Measurements from ENCODE around the gene RUFY2.
"Not testable (repeated sequence)": the region's sequence is repeated elsewhere in the genome, so short reads cannot be mapped to it uniquely, and the experiment has no call there.

The RUFY2 gene, protein sequence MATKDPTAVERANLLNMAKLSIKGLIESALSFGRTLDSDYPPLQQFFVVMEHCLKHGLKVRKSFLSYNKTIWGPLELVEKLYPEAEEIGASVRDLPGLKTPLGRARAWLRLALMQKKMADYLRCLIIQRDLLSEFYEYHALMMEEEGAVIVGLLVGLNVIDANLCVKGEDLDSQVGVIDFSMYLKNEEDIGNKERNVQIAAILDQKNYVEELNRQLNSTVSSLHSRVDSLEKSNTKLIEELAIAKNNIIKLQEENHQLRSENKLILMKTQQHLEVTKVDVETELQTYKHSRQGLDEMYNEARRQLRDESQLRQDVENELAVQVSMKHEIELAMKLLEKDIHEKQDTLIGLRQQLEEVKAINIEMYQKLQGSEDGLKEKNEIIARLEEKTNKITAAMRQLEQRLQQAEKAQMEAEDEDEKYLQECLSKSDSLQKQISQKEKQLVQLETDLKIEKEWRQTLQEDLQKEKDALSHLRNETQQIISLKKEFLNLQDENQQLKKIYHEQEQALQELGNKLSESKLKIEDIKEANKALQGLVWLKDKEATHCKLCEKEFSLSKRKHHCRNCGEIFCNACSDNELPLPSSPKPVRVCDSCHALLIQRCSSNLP

DNA sequence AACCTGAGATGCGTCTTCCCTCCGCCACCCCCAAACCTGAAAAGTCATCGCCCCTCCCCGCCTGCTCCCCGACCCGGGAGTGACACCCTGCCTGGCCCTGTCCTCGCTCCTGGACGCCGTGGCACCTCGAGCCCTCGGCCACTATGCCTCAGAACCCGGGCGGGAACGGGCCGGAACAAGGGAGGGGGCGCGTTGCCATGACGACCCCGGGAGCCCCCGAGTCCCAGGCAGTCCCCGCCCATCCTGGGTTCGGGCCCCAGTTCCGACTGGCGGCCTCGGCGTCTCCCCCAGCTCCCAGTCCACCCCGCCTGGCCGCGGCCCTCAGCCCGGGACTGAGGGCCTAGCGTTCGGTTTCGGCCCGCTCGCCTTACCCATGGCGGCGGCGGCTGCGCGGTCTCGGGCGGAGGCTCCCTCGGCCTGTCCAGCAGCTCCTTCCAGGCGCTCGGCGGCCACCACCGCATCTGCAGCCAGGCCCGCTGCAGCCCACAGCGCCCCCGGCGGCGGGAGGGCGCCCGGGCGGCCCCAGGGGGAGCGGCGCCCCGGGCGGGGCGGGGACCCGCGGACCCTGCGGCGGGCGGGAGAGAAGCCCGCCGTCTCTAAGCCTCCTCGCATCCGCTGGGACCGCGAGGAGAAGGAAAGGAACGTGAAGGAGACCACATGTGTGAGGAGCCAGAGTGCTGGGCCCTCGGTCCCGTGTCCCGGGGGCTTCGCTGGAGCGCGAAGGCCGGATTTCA, at the start of gene RUFY2:
Gene RUFY2, minus strand, starts transcription at position 463 of the 734 bp plus-strand sequence. Its CDS starts 88 bp downstream, at position 375.
- peak; percentile 95 for DNase-seq

DNA sequence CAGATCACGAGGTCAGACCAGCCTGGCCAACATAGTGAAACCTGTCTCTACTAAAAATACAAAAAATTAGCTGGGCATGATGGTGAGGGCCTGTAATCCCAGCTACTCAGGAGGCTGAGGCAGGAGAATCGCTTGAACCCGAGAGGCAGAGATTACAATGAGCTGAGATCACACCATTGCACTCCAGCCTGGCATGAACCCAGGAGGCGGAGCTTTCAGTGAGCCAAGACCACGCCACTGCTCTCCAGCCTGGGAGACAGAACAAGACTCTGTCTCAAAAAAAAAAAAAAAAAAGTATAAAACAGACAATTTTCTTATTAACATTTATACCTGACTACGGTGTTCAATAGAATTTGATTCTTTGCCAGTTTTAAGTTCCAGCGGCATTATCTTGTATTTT, 42.6 kb upstream of the RUFY2 start:
- DNase-seq = not testable (repeated sequence)

DNA sequence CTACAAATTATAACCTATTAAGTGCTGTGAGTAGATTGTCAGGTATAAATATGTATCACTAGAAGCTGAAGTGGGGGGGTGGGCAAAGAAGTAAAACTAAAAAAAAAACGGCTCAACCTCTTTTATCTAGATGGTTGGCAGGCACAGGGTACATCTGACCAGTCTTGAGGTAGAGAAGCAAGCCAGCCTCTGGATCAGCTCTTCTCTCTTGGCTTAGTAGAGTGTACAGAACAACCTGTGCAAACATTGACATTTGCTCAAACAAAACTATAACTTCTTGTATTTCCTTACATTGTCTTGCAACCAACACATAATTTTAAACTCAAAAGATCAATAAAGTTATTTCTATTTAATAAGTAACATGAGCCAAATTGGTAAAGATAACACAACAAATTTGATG, 39.1 kb upstream of the RUFY2 start:
- no peak for DNase-seq

DNA sequence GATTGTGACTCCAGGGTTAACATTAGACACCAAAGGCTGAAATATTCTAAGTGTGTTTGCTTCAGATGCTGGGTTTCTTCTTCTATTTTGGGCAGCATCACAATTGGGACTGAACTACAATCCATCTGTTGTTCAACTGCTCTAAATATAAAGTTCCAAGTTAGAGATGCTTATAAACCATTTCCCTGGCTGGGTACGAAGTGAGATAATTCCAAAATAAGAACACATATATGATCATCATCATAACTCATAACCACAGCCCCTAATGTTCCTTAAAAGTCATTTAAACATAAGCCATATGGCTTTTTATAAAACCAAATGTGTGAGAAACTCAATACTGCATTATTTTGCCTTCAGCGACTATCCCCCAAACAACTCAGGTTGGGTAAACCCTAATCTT, 35.9 kb upstream of the RUFY2 start:
- DNase-seq = no peak

DNA sequence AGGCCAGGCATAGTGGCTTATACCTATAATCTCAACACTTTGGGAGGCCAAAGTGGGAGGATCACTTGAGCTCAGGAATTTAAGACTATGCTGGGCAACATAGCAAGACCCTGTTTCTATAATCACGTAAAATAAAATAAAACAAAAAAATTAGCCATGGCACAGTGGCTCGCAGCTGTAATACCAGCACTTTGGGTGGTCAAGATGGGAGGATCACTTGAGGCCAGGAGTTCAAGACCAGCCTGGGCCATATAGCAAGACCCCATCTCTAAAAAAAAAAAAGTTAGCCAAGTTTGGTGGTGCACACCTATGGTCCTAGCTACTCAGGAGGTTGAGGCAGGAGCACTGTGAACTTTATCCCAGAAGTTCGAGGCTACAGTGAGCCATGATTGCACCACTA, 33.8 kb upstream of the RUFY2 start:
- DNase-seq = no peak

DNA sequence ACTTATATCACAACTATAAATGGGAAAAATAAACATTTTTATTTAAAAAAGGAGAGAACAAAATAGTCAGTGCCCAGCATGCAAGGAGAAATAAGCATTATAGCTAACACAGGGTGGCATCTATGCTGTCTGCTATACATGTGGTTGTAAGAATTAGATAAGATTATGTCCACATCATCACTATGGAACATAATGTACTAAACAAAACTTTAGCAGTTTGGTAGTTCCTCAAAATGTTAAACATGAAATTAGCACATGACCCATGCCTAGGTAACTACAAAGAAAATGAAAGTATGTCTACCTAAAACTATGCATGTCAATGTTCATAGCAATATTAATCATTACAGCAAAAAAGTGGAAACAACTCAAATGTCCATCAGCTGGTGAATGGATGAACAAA, 28.7 kb upstream of the RUFY2 start:
- DNase-seq = no peak

DNA sequence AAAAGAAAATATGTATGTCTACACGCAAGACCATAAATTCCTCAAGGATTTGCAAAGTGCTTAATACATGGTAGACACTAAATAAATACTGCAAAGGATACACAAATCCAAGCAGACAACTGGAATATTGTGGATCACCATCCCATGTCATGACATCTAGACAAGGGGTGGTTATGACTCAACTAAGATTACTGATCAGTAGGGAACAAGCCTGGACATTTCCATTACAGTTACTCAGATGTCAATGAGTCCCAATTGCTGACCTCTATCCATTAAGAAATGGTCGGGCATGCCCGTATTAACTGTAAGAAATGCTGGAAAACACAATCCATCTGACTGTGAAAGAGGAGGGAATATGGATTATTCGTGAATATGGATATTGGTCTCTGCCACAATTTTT, 27.6 kb upstream of the RUFY2 start:
- no peak for DNase-seq

DNA sequence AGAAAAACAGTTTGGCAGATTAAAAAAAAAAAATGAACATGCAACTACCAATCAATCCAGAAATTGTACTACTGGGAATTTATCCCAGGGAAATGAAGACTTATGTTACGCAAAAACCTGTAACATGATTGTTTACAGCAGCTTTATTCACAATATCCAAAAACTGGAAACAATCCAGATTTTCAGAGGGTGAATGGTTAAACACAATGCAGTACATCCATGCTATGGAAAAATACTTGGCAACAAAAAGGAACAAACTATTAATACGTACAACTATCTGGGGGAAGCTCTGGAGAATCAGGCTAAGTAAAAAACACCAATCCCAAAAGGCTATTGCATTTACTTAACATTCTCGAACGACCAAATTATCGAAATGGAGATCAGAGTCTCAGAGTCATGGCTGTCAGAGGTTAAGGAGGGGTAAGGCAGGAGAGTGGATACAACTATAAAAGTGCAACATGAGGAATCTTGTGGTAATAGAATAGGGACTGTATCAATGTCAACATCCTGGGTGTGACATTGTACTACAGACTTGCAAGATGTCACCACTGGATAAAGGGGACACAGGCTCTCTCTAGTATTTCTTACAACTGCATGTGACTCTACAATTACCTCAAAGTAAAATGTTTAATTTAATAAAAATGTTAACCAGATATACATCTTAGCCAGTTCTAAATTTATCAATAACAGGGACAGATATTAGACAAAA, 21.5 kb upstream of the RUFY2 start:
- DNase-seq = no peak

DNA sequence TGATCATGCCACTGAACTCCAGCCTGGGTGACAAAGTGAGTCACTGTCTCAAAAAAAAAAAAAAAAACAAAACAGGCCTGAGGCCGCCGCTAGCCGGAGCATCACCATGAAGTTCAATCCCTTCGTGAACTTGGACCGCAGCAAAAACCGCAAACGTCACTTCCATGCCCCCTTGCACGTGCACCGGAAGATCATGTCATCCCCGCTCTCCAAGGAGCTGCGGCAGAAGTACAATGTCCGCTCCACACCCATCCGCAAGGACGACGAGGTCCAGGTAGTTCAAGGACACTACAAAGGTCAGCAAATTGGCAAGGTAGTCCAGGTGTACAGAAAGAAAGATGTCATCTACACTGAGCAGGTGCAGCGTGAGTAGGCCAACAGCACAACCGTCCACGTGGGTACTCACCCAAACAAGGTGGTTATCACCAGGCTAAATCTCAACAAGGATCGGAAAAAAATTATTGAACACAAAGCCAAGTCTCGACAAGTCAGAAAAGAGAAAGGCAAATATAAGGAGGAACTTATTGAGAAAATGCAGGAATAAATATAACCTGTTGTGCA, 17.5 kb upstream of the RUFY2 start:
- no peak for DNase-seq

DNA sequence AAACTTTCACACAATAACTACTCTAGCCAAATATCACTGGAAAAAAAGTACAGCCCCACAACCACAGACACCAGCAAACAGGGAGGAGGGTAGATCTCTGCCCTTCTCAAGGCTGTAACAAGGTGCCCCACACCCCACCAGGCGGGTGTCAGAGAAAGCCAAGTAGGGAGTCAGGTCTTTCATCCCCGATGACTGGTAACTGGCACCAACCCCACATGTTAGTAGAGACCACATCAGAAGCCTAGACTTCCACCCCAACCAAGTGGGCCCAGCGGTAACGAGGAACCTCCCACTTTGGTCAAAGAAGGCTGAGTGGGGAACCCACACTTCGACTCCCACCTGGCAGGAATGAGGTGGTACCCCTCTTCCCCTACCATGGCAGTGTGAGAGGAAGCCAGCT, 16.4 kb upstream of the RUFY2 start:
- no peak for DNase-seq

DNA sequence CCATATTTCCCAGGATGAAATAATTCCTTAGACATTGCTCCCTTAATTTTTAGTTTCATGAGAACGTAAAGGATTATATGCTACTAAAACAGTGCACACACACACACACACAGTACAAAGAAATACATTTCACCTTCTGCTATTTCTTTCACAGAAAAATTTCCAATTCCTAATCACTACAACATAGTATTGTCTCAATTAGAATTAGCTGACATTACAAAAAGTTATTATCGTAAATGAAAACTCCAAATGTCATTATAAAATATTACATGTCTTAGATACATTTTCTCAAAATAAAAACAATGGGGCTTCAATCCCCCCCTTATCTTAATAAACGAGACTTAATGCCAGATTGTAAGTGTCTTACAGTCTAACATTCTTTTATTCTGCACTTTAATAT, 12.3 kb upstream of the RUFY2 start:
- no peak for DNase-seq

DNA sequence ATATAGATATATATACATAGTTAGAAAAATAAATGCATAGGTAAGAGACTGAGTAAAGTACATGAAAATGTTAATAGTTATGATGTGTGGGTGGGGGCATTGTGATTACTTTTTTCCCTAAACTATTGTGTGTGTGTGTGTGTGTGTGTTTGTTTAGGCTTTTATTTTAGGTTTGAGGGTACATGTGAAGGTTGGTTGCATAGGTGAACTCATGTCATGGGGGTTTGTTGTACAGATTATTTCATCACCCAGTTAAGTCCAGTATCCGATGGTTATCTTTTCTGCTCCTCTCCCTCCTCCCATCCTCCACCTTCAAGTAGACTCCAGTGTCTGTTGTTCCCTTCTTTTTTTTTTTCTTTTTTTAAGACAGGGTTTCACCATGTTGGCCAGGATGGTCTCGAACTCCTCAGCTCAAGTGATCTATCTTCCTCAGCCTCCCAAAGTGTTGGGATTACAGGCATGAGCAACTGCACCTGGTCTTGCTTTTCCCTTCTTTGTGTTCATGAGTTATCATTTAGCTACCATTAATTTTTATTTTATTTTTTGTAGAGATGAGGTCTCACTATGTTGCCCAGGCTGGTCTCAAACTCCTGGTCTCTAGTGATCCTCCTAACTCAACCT, 1.9 kb upstream of the RUFY2 start:
- no peak for DNase-seq

DNA sequence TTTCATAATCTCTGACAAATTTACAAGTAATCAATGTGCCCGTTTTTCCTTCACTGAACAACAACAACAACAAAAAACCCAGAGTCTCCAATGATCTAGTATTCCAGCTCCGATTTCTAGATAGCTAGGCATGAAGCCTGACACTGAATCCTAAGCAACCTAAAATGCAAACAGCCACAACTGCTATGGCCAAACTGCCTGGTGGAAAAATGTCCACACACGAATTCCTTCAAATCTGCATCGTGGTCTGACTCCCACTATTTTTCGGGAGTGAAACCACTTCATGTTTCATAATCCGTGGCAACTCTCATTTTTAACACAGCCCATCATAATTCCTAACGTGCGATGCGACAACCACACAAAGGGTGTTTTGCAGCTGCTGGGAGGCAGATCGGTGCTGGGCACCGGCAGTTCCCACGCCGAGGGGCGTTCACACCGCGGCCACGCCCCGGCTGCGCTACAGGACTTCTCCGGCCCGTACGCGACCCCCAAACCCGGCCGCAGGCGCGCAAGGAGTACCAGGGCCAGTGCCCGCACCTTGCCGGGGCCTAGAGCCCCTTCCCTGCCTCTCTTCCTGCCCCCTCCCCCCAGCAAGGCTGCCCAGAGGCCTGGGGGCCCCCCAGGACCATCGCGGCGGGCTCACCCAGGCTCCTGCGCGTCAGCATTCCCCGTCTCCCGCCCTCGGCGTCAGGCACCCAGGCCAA, 814 bp downstream of the RUFY2 start:
- DNase-seq = peak; percentile 92

DNA sequence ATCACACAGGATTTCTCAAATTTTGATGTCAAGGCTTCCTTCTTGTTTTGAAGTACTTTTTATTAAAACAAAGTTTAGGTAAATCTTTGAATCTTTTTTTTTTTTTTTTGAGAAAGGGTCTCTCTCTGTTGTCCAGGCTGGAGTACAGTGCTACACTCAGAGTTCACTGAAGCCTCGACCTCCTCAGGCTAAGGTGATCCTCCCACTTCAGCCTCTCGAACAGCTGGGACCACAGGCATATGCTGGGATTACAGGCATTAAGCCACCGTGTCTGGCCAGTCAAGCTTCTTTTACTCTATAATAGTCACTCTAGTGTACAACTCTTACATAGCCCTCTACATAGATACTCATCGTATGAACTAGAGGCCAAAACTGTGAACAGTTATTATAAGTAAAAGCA, 3.4 kb downstream of the RUFY2 start:
- no peak for DNase-seq

DNA sequence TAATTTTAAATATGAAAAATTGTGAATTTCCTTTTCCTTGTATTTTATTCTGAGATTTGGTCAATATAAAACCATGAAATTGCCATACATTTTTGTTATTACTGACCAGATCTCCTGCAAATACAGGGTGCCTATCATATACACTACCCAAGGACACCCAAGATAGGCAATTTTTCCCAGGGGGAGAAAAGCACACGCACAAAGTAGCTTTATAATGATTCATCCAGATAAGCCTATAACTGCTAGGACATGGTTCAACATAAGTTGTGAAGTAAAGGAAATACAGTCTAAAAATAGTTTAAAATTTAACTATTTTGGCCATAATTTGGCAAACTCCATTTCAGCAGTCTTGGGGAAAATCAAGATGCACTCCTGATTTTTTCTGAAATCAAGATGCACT, 4.8 kb downstream of the RUFY2 start:
- no peak for DNase-seq

DNA sequence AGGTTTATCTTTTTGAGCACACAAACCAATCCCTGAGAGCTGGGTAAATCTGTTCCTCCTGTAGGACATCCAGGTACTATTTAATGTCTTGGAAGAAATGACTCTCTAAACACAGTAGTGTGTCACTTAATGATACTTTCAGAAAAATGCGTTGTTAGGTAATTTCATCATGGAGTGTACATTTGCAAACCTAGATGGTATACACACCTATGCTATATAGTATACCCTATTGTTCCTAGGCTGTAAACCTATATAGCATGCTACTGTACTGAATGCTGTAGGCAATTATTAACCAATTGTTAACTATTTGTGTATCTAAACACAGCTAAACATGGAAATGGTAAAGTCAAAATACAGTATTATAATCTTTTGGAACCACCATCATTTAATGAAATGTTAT, 10.1 kb downstream of the RUFY2 start:
- DNase-seq = no peak

DNA sequence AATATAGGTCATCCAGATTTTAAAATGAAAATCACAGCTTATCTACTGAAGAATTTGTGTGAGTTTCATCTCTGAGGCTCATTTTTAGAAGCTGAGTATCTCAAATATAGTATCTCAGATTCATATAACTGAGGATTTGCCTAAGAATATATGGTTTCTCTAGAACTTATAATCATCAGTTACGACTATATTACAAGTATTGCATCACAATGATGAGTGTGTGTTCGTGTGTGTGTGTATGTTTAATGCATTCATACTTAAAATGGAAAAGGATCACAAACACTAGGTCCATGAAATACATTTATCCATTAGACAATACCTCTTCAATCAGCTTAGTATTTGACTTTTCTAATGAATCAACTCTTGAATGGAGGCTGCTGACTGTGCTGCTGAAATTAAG, 21.3 kb downstream of the RUFY2 start:
- no peak for DNase-seq

DNA sequence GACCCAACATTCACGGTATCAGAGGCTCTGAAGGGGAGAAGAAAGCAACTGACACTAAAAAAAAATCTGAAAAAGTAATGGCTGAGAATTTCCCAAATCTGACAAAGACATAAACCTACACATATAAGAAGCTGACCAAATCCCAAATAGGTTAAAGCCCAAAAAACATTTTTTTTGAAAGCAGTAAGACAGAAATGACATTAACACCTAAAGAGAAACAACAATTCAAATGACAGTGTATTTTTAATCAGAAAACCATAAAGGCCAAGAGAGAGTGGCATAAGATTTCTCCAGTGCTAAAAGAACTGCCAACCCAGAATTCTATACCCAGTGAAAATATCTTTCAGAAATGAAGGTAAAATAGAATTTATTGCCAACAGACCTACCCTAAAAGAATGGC, 35.5 kb downstream of the RUFY2 start:
- DNase-seq = no peak

DNA sequence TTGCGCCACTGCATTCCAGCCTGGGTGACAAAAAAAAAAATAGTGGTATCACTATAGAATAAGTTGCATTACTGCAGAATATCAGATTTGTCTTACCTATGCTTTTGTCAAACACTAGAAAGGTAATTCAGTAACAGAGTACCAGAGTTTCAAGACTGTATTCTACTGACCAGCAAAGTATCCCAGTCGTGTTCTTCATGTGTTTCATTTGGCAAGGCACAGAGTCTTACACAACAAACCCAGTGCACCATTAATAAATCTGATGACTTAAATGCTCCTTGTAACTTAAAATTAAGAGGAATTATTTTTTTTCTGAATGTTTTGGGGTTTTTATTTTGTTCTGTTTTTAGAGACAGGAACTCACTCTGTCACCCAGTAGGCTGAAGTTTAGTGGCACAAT, 40.0 kb downstream of the RUFY2 start:
- no peak for DNase-seq

DNA sequence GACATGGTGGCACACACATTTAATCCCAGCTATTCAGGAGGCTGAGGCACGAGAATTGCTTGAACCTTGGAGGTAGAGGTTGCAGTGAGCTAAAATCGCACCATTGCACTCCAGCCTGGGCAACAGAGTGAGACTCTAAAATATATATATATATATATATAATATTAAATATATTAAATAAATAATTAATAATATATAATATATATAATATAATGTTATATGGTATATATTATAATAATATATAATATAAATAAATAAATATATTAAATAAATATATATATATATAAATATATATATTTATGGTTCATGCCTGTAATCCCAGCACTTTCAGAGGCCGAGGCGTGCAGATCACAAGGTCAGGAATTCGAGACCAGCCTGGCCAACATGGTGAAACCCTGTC, 40.5 kb downstream of the RUFY2 start:
- no peak for DNase-seq

DNA sequence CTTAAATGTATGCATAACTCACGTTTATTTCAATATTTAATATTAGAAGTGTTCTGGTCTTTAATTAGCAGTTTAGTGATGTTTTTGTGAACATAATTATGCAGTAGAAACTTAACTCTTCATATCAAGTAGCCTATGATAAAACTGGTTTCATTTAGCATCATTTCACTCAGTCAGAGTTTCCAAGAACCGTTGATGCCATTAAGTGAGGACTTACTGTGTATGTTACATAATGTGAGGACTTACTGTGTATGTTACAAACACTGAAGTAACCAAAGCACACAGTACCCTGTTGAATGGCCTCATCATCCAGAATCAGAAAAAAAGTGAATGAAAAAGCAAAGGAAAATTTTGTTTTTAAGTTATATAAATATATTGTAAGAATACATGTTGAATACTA, 41.5 kb downstream of the RUFY2 start:
- no peak for DNase-seq
